ENCODE results near the gene UNC13D.

The UNC13D gene

GRCh38 chr17:75809631-75810111, 34.5 kb downstream of the UNC13D start:
- H3K36me3 ChIP-seq (ENCODE audit: low read depth) = peaks cover 8% of the 10 kb centered on the region; the same call in 1 of the 2 replicates
- H3K4me1 ChIP-seq (ENCODE audit: insufficient read depth, poor library complexity, severe bottlenecking) = peaks cover 7% of the 10 kb centered on the region
- ATAC-seq (ENCODE audit: low read depth) (no peak), DNase-seq (ENCODE audit: low spot score) (no peak)
- no peak overlapping the region for H3K4me3 ChIP-seq (ENCODE audit: severe bottlenecking)
- H3K27ac ChIP-seq (ENCODE audit: poor library complexity, severe bottlenecking) = no peak overlapping the region
- H3K9me3 ChIP-seq (ENCODE audit: severe bottlenecking) = no peaks in the 10 kb centered on the region
- TF ChIP-seq CTCF (IDR thresholded peaks at IDR 0.05; ENCODE audit: poor library complexity, severe bottlenecking) = no peak
- H3K27me3 ChIP-seq (ENCODE audit: insufficient read depth, poor library complexity, severe bottlenecking) = no peaks in the 10 kb centered on the region

- Histone ChIP-seq H3K27me3 (ENCODE audit: insufficient read depth, poor library complexity, severe bottlenecking) (no peaks in the 10 kb centered on the region), H3K9me3 (ENCODE audit: severe bottlenecking) (no peaks in the 10 kb centered on the region), H3K4me1 (ENCODE audit: insufficient read depth, poor library complexity, severe bottlenecking) (peaks cover 5% of the 10 kb centered on the region), H3K27ac (ENCODE audit: poor library complexity, severe bottlenecking) (no peak overlapping the region), H3K36me3 (ENCODE audit: low read depth) (peaks cover 10% of the 10 kb centered on the region; the same call in 1 of the 2 replicates), H3K4me3 (ENCODE audit: severe bottlenecking) (no peak overlapping the region)
- TF ChIP-seq CTCF (IDR thresholded peaks at IDR 0.05; ENCODE audit: poor library complexity, severe bottlenecking) = no peak
- ATAC-seq (ENCODE audit: low read depth) (peak; percentile 57), DNase-seq (ENCODE audit: low spot score) (no peak)
These were observed 35.1 kb downstream of the UNC13D start for GRCh38 chr17:75808905-75809621.

- no peak overlapping the region for H3K27ac ChIP-seq (ENCODE audit: poor library complexity, severe bottlenecking)
- no peaks in the 10 kb centered on the region for H3K27me3 ChIP-seq (ENCODE audit: insufficient read depth, poor library complexity, severe bottlenecking)
- peaks cover 5% of the 10 kb centered on the region for H3K4me1 ChIP-seq (ENCODE audit: insufficient read depth, poor library complexity, severe bottlenecking)
- DNase-seq (ENCODE audit: low spot score) (no peak), ATAC-seq (ENCODE audit: low read depth) (no peak)
- H3K4me3 ChIP-seq (ENCODE audit: severe bottlenecking) = no peak overlapping the region
- H3K36me3 ChIP-seq (ENCODE audit: low read depth) = peaks cover 15% of the 10 kb centered on the region; the same call in 1 of the 2 replicates
- H3K9me3 ChIP-seq (ENCODE audit: severe bottlenecking) = no peaks in the 10 kb centered on the region
- no peak for TF ChIP-seq CTCF (IDR thresholded peaks at IDR 0.05; ENCODE audit: poor library complexity, severe bottlenecking)
These were observed 35.7 kb downstream of the UNC13D start for GRCh38 chr17:75808549-75808904.

GRCh38 chr17:75807861-75808260, 36.3 kb downstream of the UNC13D start:
- TF ChIP-seq CTCF (IDR thresholded peaks at IDR 0.05; ENCODE audit: poor library complexity, severe bottlenecking) = no peak
- ATAC-seq (ENCODE audit: low read depth) = no peak
- no peak for DNase-seq (ENCODE audit: low spot score)
- H3K9me3 ChIP-seq (ENCODE audit: severe bottlenecking) = no peaks in the 10 kb centered on the region
- H3K4me3 ChIP-seq (ENCODE audit: severe bottlenecking) = no peak overlapping the region
- no peaks in the 10 kb centered on the region for H3K27me3 ChIP-seq (ENCODE audit: insufficient read depth, poor library complexity, severe bottlenecking)
- no peak overlapping the region for H3K27ac ChIP-seq (ENCODE audit: poor library complexity, severe bottlenecking)
- peaks cover 5% of the 10 kb centered on the region for H3K4me1 ChIP-seq (ENCODE audit: insufficient read depth, poor library complexity, severe bottlenecking)
- peaks cover 14% of the 10 kb centered on the region; the same call in 1 of the 2 replicates for H3K36me3 ChIP-seq (ENCODE audit: low read depth)
